OCI-LY3 (cell line): ENCODE results near the gene LETMD1.

Experiments
- H2AFZ ChIP-seq: fragments of 200-600, 300-600 bp; shearing (Covaris generic); 2 replicates; pipeline ENCODE4 v1.6.0; 2014; ENCODE audit warnings: antibody characterized with exemption, low read depth, low read length
- H3K27ac ChIP-seq: fragments of 200-600, 300-600 bp; sonication (generic); 2 replicates; pipeline ENCODE4 v1.5.1; 2014; ENCODE audit warnings: mild to moderate bottlenecking, low read length, moderate library complexity, mixed read lengths
- H3K27me3 ChIP-seq: fragments of 200-600, 300-600 bp; sonication (generic); 2 replicates; pipeline ENCODE4 v1.6.1; 2014; ENCODE audit warnings: low read depth, low read length, mixed read lengths
- H3K36me3 ChIP-seq: fragments of 200-600, 300-600 bp; sonication (generic); replicated peaks from 2 replicates; pipeline ENCODE3; 2014; ENCODE audit warnings: low read depth, low read length, mixed read lengths
- H3K4me1 ChIP-seq: fragments of 300-600, 200-600 bp; sonication (generic); 2 replicates; pipeline ENCODE4 v1.6.1; 2014; ENCODE audit warnings: low read length, mixed read lengths
- H3K4me2 ChIP-seq: fragments of 200-600, 300-600 bp; sonication (generic); 2 replicates; pipeline ENCODE4 v1.6.1; 2014; ENCODE audit warnings: low read length, mixed read lengths
- H3K4me3 ChIP-seq: fragments of 300-600, 200-600 bp; sonication (generic); 2 replicates; pipeline ENCODE4 v1.5.1; 2014; ENCODE audit warnings: antibody characterized with exemption, mild to moderate bottlenecking, low read length, moderate library complexity
- H3K79me2 ChIP-seq: fragments of 300-600, 200-600 bp; shearing (Covaris generic); 2 replicates; pipeline ENCODE4 v1.6.1; 2014; ENCODE audit warnings: mild to moderate bottlenecking, low read length, mixed read lengths
- H3K9ac ChIP-seq: fragments of 300-600, 200-600 bp; shearing (Covaris generic); 2 replicates; pipeline ENCODE4 v1.6.0; 2014; ENCODE audit warnings: mild to moderate bottlenecking, low read length, moderate library complexity
- H3K9me3 ChIP-seq: fragments of 200-600, 300-600 bp; shearing (Covaris generic); 2 replicates; pipeline ENCODE4 v1.6.1; 2014; ENCODE audit warnings: low read length, mixed read lengths; ENCODE audit not compliant: insufficient read depth
- H4K20me1 ChIP-seq: fragments of 200-600, 300-600 bp; sonication (generic); 2 replicates; pipeline ENCODE4 v1.6.1; 2016; ENCODE audit warnings: low read length, mixed read lengths; ENCODE audit not compliant: insufficient read depth
- CTCF ChIP-seq: fragments of 200-600, 300-600 bp; sonication (generic); IDR thresholded peaks from 2 replicates; pipeline ENCODE4 v1.5.1; 2014; ENCODE audit warnings: antibody characterized with exemption, low read length, low read depth
- EZH2phosphoT487 ChIP-seq: fragments of 200-600 bp; shearing (Covaris generic); IDR thresholded peaks from 2 replicates; pipeline ENCODE4 v1.6.1; 2018; ENCODE audit warnings: antibody characterized with exemption, mixed run types, low read depth

The LETMD1 gene

GRCh38 chr12:51017452-51017851 is 30.7 kb upstream of the LETMD1 start:
- Histone ChIP-seq H3K4me3 (no peak overlapping the region), H3K9me3 (no peaks in the 10 kb centered on the region), H3K79me2 (peaks cover 97% of the 10 kb centered on the region), H3K9ac (no peak overlapping the region), H2AFZ (no peak overlapping the region), H3K27me3 (no peaks in the 10 kb centered on the region), H3K4me2 (no peak overlapping the region), H3K36me3 (no peaks in the 10 kb centered on the region), H4K20me1 (peaks cover 20% of the 10 kb centered on the region), H3K27ac (no peak overlapping the region), H3K4me1 (peaks cover 10% of the 10 kb centered on the region)
- TF ChIP-seq CTCF, result no peak
- no peak for TF ChIP-seq EZH2phosphoT487

GRCh38 chr12:51018956-51019355 is 29.2 kb upstream of the LETMD1 start:
- no peak overlapping the region for H3K27ac ChIP-seq
- H3K9me3 ChIP-seq, result no peaks in the 10 kb centered on the region
- H3K4me3 ChIP-seq, result no peak overlapping the region
- H3K4me1 ChIP-seq, result peaks cover 25% of the 10 kb centered on the region
- no peak for TF ChIP-seq CTCF
- H3K4me2 ChIP-seq, result no peak overlapping the region
- no peak overlapping the region for H2AFZ ChIP-seq
- H3K79me2 ChIP-seq, result peaks cover 97% of the 10 kb centered on the region
- no peak overlapping the region for H3K9ac ChIP-seq
- H3K36me3 ChIP-seq, result peaks cover 4% of the 10 kb centered on the region
- H3K27me3 ChIP-seq, result no peaks in the 10 kb centered on the region
- peaks cover 14% of the 10 kb centered on the region for H4K20me1 ChIP-seq

- Histone ChIP-seq H2AFZ (no peak overlapping the region), H3K4me3 (no peak overlapping the region), H4K20me1 (peaks cover 11% of the 10 kb centered on the region), H3K27me3 (no peaks in the 10 kb centered on the region), H3K27ac (no peak overlapping the region), H3K79me2 (peaks cover 97% of the 10 kb centered on the region), H3K9ac (no peak overlapping the region), H3K4me1 (peaks cover 27% of the 10 kb centered on the region), H3K9me3 (no peaks in the 10 kb centered on the region), H3K36me3 (peaks cover 4% of the 10 kb centered on the region), H3K4me2 (no peak overlapping the region)
- no peak for TF ChIP-seq CTCF
- TF ChIP-seq EZH2phosphoT487, result no peak
Observed at GRCh38 chr12:51019927-51020326, 28.2 kb upstream of the LETMD1 start.

GRCh38 chr12:51020448-51021182 is 27.5 kb upstream of the LETMD1 start:
- Histone ChIP-seq H3K27ac (no peak overlapping the region), H3K4me1 (peaks cover 27% of the 10 kb centered on the region), H3K9me3 (no peaks in the 10 kb centered on the region), H3K4me2 (no peak overlapping the region), H4K20me1 (peaks cover 11% of the 10 kb centered on the region), H3K36me3 (peaks cover 4% of the 10 kb centered on the region), H3K4me3 (no peak overlapping the region), H2AFZ (no peak overlapping the region), H3K79me2 (peaks cover 100% of the 10 kb centered on the region), H3K9ac (no peak overlapping the region), H3K27me3 (no peaks in the 10 kb centered on the region)
- TF ChIP-seq EZH2phosphoT487, result no peak
- no peak for TF ChIP-seq CTCF
